ENCODE measurements around the gene PAX5.

- TF ChIP-seq POLR2A (IDR thresholded peaks at IDR 0.05; ENCODE audit: low read length) = no peak
- TF ChIP-seq GATA1 (IDR thresholded peaks at IDR 0.05; ENCODE audit: low read depth, low read length) = no peak
Observed at GRCh38 chr9:36968574-36969215, 65.4 kb downstream of the PAX5 start.
